GM12874 (cell line): ENCODE results near the gene BCAS3.

Source experiments
- TF ChIP-seq, protein P1 (sequence below): IDR thresholded peaks from 2 replicates; pipeline ENCODE4 v1.5.1; 2011; ENCODE audit warnings: low read depth, mild to moderate bottlenecking, control low read depth, low read length, moderate library complexity; ENCODE audit not compliant: insufficient read depth

BCAS3 gene

GRCh38 chr17:60770946-60771422 lies 93.3 kb downstream of the BCAS3 start:
- TF ChIP-seq, protein P1, sequence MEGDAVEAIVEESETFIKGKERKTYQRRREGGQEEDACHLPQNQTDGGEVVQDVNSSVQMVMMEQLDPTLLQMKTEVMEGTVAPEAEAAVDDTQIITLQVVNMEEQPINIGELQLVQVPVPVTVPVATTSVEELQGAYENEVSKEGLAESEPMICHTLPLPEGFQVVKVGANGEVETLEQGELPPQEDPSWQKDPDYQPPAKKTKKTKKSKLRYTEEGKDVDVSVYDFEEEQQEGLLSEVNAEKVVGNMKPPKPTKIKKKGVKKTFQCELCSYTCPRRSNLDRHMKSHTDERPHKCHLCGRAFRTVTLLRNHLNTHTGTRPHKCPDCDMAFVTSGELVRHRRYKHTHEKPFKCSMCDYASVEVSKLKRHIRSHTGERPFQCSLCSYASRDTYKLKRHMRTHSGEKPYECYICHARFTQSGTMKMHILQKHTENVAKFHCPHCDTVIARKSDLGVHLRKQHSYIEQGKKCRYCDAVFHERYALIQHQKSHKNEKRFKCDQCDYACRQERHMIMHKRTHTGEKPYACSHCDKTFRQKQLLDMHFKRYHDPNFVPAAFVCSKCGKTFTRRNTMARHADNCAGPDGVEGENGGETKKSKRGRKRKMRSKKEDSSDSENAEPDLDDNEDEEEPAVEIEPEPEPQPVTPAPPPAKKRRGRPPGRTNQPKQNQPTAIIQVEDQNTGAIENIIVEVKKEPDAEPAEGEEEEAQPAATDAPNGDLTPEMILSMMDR, result no peak

DNA sequence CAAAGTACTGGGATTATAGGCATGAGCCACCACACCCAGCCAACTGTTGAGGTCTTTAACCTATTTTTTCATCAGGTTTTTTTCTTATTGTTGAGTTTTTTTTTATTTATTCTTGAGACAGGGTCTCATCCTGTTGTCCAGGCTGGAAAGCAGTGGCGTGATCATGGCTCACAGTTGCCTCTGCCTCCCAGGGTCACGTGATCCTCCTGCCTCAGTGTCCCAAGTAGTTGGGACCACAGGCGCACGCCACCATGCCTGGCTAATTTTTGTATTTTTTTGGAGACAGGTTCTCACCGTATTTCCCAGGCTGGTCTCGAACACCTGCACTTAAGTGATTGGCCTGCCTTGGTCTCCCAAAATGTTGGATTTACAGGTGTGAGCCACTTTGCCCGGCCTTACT lies 95.9 kb downstream of the BCAS3 start:
- TF ChIP-seq, protein P1, result no peak

GRCh38 chr17:60781880-60782412 lies 104.3 kb downstream of the BCAS3 start:
- TF ChIP-seq, protein P1, result no peak

DNA sequence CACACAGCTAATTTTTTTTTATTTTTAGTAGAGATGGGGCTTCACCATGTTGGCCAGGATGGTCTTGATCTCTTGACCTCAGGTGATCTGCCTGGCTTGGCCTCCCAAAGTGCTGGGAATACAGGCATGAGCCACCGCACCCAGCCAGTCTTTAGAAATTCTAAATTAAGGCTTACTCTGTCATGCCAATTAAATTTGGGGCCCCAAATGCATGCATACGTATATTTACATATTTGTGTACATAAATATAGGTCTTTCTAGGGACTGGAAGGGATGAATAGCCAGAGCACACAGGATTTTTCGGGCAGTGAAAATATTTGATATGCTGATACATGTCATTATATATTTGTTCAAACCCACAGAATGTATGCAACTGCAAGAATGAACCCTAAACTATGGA lies 105.1 kb downstream of the BCAS3 start:
- TF ChIP-seq, protein P1, result no peak

DNA sequence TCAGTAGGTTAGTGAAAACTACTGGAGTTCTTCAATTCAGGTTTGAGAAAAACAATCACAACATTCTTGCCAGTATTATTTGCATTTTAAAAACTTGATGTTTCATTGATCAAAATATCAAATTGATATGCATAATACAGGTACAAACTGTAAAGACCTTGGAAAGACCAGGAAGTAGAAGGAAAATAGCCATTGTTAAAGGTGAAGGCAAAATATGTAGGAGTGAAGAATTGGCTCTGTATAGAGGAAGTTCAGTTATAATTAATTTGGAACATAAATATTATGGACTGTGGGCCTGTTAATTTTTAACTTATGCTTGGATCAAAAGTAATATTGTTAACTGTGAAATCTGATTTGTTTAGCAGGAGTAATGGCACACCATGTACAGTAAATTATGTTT lies 112.6 kb downstream of the BCAS3 start:
- TF ChIP-seq, protein P1, result no peak

GRCh38 chr17:60792250-60792898 lies 114.7 kb downstream of the BCAS3 start:
- TF ChIP-seq, protein P1, result no peak

DNA sequence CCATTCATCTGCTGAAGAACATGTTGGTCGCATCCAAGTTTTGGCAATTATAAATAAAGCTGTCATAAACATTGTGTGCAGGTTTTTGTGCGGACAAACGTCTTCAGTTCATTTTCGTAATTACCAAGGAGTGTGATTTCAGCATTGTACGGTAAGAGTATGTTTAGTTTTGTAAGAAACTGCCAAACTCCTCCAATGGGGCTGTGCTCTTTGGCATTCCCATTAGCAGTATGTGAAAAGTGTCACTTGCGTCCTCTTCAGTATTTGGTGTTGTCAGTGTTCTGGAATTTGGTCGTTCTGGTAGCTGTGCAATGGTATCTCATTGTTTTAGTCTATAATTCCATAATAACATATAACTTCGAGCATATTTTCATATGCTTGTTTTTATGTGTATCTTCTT lies 120.9 kb downstream of the BCAS3 start:
- TF ChIP-seq, protein P1, result no peak
